DMS 273 (cell line): ENCODE data around the gene MEX3D.
"Not testable (repeated sequence)": the region's sequence is repeated elsewhere in the genome, so short reads cannot be mapped to it uniquely, and the experiment has no call there.

Experiments
- DNase-seq: peaks from one replicate; lab custom pipeline; 2025; ENCODE audit not compliant: unreplicated experiment; lab: John Stamatoyannopoulos, UW

The MEX3D gene

GRCh38 chr19:1540365-1540925 is 27.7 kb downstream of the MEX3D start:
- no peak for DNase-seq

GRCh38 chr19:1539749-1540148 is 28.4 kb downstream of the MEX3D start:
- DNase-seq, result not testable (repeated sequence)

GRCh38 chr19:1538978-1539377 is 29.1 kb downstream of the MEX3D start:
- DNase-seq, result no peak

GRCh38 chr19:1535699-1536098 is 32.4 kb downstream of the MEX3D start:
- not testable (repeated sequence) for DNase-seq

GRCh38 chr19:1534972-1535371 is 33.2 kb downstream of the MEX3D start:
- DNase-seq, result no peak

GRCh38 chr19:1533510-1534150 is 34.5 kb downstream of the MEX3D start:
- no peak for DNase-seq

- no peak for DNase-seq
Observed at GRCh38 chr19:1532003-1532402, 36.1 kb downstream of the MEX3D start.

- DNase-seq, result no peak
Observed at GRCh38 chr19:1531587-1531986, 36.5 kb downstream of the MEX3D start.

- DNase-seq, result not testable (repeated sequence)
Observed at GRCh38 chr19:1530856-1531255, 37.3 kb downstream of the MEX3D start.

GRCh38 chr19:1529430-1529816 is 38.7 kb downstream of the MEX3D start:
- DNase-seq, result no peak

GRCh38 chr19:1528596-1529429 is 39.3 kb downstream of the MEX3D start:
- no peak for DNase-seq

- no peak for DNase-seq
Observed at GRCh38 chr19:1527650-1528309, 40.3 kb downstream of the MEX3D start.

- DNase-seq, result no peak
Observed at GRCh38 chr19:1526979-1527649, 41.0 kb downstream of the MEX3D start.

- no peak for DNase-seq
Observed at GRCh38 chr19:1526066-1526778, 41.9 kb downstream of the MEX3D start.

- DNase-seq, result no peak
Observed at GRCh38 chr19:1525343-1525742, 42.8 kb downstream of the MEX3D start.

GRCh38 chr19:1524972-1525325 is 43.2 kb downstream of the MEX3D start:
- no peak for DNase-seq

- DNase-seq, result no peak
Observed at GRCh38 chr19:1524287-1524971, 43.7 kb downstream of the MEX3D start.

- DNase-seq, result no peak
Observed at GRCh38 chr19:1523412-1524286, 44.5 kb downstream of the MEX3D start, which contains the start of gene PLK5. Gene PLK5, plus strand, starts transcription at chr19:1524077. Its CDS starts 2,920 bp downstream, at chr19:1526997.

GRCh38 chr19:1522838-1523237 is 45.3 kb downstream of the MEX3D start:
- DNase-seq, result no peak
